Neural cell (in vitro differentiated cells): ENCODE data around the gene FOXO6. TPM values are rescaled to one million over a fixed set of nuclear protein-coding genes. Genes with fewer than 3 reads are reported as not detected.

Source experiments
- H2AFZ ChIP-seq: fragments of 200-600, 300-800 bp; sonication (generic), shearing (Covaris generic); 2 replicates; pipeline ENCODE4 v1.6.0; 2014; ENCODE audit warnings: low read depth, mild to moderate bottlenecking, antibody characterized with exemption, low read length, moderate library complexity
- H3F3A ChIP-seq: fragments of 200-600 bp; shearing (Covaris generic); 2 replicates; pipeline ENCODE4 v1.6.1; 2016; ENCODE audit warnings: mild to moderate bottlenecking, moderate library complexity, mixed read lengths, antibody characterized with exemption, low read length; ENCODE audit not compliant: insufficient read depth, poor library complexity, severe bottlenecking
- H3K27ac ChIP-seq: fragments of 200-600, 300-800 bp; sonication (generic), shearing (Covaris generic); 2 replicates; pipeline ENCODE4 v1.5.1; 2014; ENCODE audit warnings: mild to moderate bottlenecking, low read length, moderate library complexity
- H3K27me3 ChIP-seq: fragments of 300-800, 200-600 bp; sonication (generic), shearing (Covaris generic); 2 replicates; pipeline ENCODE4 v1.6.0; 2014; ENCODE audit warnings: mild to moderate bottlenecking, low read depth, low read length, moderate library complexity; ENCODE audit not compliant: insufficient read depth
- H3K36me3 ChIP-seq: fragments of 300-800, 200-600 bp; sonication (generic), shearing (Covaris generic); 2 replicates; pipeline ENCODE4 v1.5.1; 2014; ENCODE audit warnings: mild to moderate bottlenecking, antibody characterized with exemption, low read length, moderate library complexity; ENCODE audit not compliant: insufficient read depth
- H3K4me2 ChIP-seq: fragments of 300-800, 200-600 bp; sonication (generic), shearing (Covaris generic); 2 replicates; pipeline ENCODE4 v1.6.0; 2014; ENCODE audit warnings: mild to moderate bottlenecking, low read length
- H3K4me3 ChIP-seq: fragments of 300-800, 200-600 bp; sonication (generic), shearing (Covaris generic); 2 replicates; pipeline ENCODE4 v1.5.1; 2014; ENCODE audit warnings: mild to moderate bottlenecking, low read length, moderate library complexity
- H3K79me2 ChIP-seq: fragments of 200-600 bp; shearing (Covaris generic); replicated peaks from 2 replicates; pipeline ENCODE4 v1.6.0; 2014; ENCODE audit warnings: mild to moderate bottlenecking, low read length, moderate library complexity; ENCODE audit not compliant: insufficient read depth
- H3K9ac ChIP-seq: fragments of 300-800, 200-600 bp; sonication (generic), shearing (Covaris generic); 2 replicates; pipeline ENCODE4 v1.6.1; 2016; ENCODE audit warnings: mild to moderate bottlenecking, low read length, mixed read lengths
- H3K9me2 ChIP-seq: fragments of 200-600 bp; shearing (Covaris generic); 2 replicates; pipeline ENCODE4 v1.6.1; 2016; ENCODE audit warnings: mild to moderate bottlenecking, low read length, mixed read lengths; ENCODE audit not compliant: insufficient read depth
- H3K9me3 ChIP-seq: fragments of 200-600, 300-800 bp; sonication (generic), shearing (Covaris generic); 2 replicates; pipeline ENCODE4 v1.6.1; 2016; ENCODE audit warnings: mild to moderate bottlenecking, mixed run types, low read length, moderate library complexity, mixed read lengths
- H4K20me1 ChIP-seq: fragments of 200-600 bp; shearing (Covaris generic); 2 replicates; pipeline ENCODE4 v1.6.1; 2016; ENCODE audit warnings: mild to moderate bottlenecking, mixed run types; ENCODE audit not compliant: insufficient read depth
- CTCF ChIP-seq: fragments of 450-650 bp; IDR thresholded peaks from 2 replicates; pipeline ENCODE4 v1.5.1; 2014; ENCODE audit warnings: antibody characterized with exemption, mild to moderate bottlenecking, moderate library complexity; ENCODE audit not compliant: poor library complexity, severe bottlenecking
- EP300 ChIP-seq: fragments of 450-650 bp; conservative IDR thresholded peaks from 2 replicates; pipeline ENCODE4 v1.6.1; 2014; ENCODE audit warnings: antibody characterized with exemption, mild to moderate bottlenecking, moderate library complexity; ENCODE audit not compliant: poor library complexity, severe bottlenecking
- EZH2 ChIP-seq: fragments of 200-600, 300-800 bp; shearing (Covaris generic), sonication (generic); IDR thresholded peaks from 2 replicates; pipeline ENCODE4 v1.6.1; 2014; ENCODE audit warnings: antibody characterized with exemption, low read length, borderline replicate concordance, mild to moderate bottlenecking; ENCODE audit not compliant: insufficient read depth, poor library complexity, severe bottlenecking
- MXI1 ChIP-seq: fragments of 450-650 bp; conservative IDR thresholded peaks from 2 replicates; pipeline ENCODE4 v1.6.1; 2014; ENCODE audit warnings: antibody characterized with exemption, mild to moderate bottlenecking; ENCODE audit not compliant: poor library complexity, severe bottlenecking
- POLR2AphosphoS5 ChIP-seq: IDR thresholded peaks from 2 replicates; pipeline ENCODE4 v1.6.1; 2012
- RAD21 ChIP-seq: fragments of 450-650 bp; conservative IDR thresholded peaks from 2 replicates; pipeline ENCODE4 v1.6.1; 2014; ENCODE audit warnings: antibody characterized with exemption, mild to moderate bottlenecking, moderate library complexity
- REST ChIP-seq: IDR thresholded peaks from 2 replicates; pipeline ENCODE4 v1.6.1; 2012; ENCODE audit warnings: borderline replicate concordance
- SMC3 ChIP-seq: fragments of 450-650 bp; conservative IDR thresholded peaks from 2 replicates; pipeline ENCODE4 v1.6.1; 2014; ENCODE audit warnings: antibody characterized with exemption, mild to moderate bottlenecking, moderate library complexity; ENCODE audit not compliant: poor library complexity
- TAF1 ChIP-seq: IDR thresholded peaks from 2 replicates; pipeline ENCODE4 v1.6.1; 2012; ENCODE audit warnings: low read depth
- polyA plus RNA-seq: library from polyadenylated mRNA; depleted of rRNA; stranded (reverse); fragments of >200 nt; gene quantifications from 2 replicates; pipeline ENCODE4 v1.2.3, GENCODE V29; 2014

The FOXO6 gene
- polyA plus RNA-seq, 1 donor from 2014 or later, result 0.59 TPM

GRCh38 chr1:41419584-41420295, 58.5 kb downstream of the FOXO6 start:
- Histone ChIP-seq H3K36me3 (no peaks in the 10 kb centered on the region), H3K9me3 (no peaks in the 10 kb centered on the region), H4K20me1 (no peaks in the 10 kb centered on the region), H3K79me2 (no peaks in the 10 kb centered on the region), H2AFZ (no peak overlapping the region), H3K4me3 (no peak overlapping the region), H3K27ac (no peak overlapping the region), H3K27me3 (no peaks in the 10 kb centered on the region), H3F3A (no peaks in the 10 kb centered on the region), H3K4me2 (no peak overlapping the region), H3K9ac (no peak overlapping the region), H3K9me2 (no peaks in the 10 kb centered on the region)
- TF ChIP-seq RAD21 (no peak), SMC3 (no peak), TAF1 (no peak), EZH2 (no peak), REST (no peak), EP300 (no peak), POLR2AphosphoS5 (no peak)

- no peaks in the 10 kb centered on the region for H3K79me2 ChIP-seq
- no peak overlapping the region for H3K9ac ChIP-seq
- no peak overlapping the region for H3K27ac ChIP-seq
- H3K4me2 ChIP-seq, result no peak overlapping the region
- TF ChIP-seq MXI1, result no peak
- no peak for TF ChIP-seq EZH2
- no peak for TF ChIP-seq SMC3
- no peak for TF ChIP-seq REST
- no peak for TF ChIP-seq POLR2AphosphoS5
- no peak for TF ChIP-seq CTCF
- TF ChIP-seq TAF1, result no peak
- no peak for TF ChIP-seq EP300
- TF ChIP-seq RAD21, result no peak
- no peaks in the 10 kb centered on the region for H3F3A ChIP-seq
- H4K20me1 ChIP-seq, result no peaks in the 10 kb centered on the region
- H3K36me3 ChIP-seq, result no peaks in the 10 kb centered on the region
- H3K9me3 ChIP-seq, result no peaks in the 10 kb centered on the region
- H3K4me3 ChIP-seq, result no peak overlapping the region
- no peaks in the 10 kb centered on the region for H3K9me2 ChIP-seq
- H2AFZ ChIP-seq, result no peak overlapping the region
- H3K27me3 ChIP-seq, result no peaks in the 10 kb centered on the region
Observed at GRCh38 chr1:41420351-41420750, 59.1 kb downstream of the FOXO6 start.
